Stimulated activated CD8-positive, alpha-beta memory T cell treated with anti-CD3 and anti-CD28 coated beads, Interleukin-12 subunit alpha, Interleukin-12 subunit beta, amount 100 ng/mL, for 4 hours (primary cell): ENCODE results near the gene BCL2L15.
"Not testable (repeated sequence)": the region's sequence is repeated elsewhere in the genome, so short reads cannot be mapped to it uniquely, and the experiment has no call there.

Experiments
- DNase-seq: peaks from one replicate; pipeline ENCODE4 v3.0.0-alpha.2; 2020; ENCODE audit warnings: low read depth

The BCL2L15 gene

GRCh38 chr1:113871597-113872113 is 15.7 kb downstream of the BCL2L15 start, which contains the start of gene PTPN22:
TSS of gene PTPN22 (minus strand) at chr1:113871712.
- DNase-seq, result peak; percentile 61

DNA sequence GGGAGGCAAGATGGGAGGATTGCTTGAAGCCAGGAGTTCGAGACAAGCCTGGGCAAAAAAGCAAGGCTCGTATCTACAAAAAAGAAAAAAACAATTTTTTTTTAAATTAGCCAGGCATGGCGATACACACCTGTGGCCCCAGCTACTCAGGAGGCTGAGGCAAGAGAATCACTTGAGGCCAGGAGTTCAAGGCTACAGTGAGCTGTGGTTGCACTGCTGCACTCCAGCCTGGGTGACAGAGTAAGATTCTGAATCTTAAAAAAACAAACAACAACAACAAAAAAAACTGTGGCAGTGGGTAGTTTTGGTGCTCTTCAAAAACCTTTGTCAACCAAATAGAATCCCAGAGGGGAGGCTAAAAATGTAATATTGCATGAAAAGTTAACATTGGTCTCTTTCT is 16.6 kb downstream of the BCL2L15 start:
- no peak for DNase-seq

GRCh38 chr1:113868387-113869083 is 18.8 kb downstream of the BCL2L15 start:
- no peak for DNase-seq

- no peak for DNase-seq
Observed at GRCh38 chr1:113861641-113862040, 25.7 kb downstream of the BCL2L15 start.

DNA sequence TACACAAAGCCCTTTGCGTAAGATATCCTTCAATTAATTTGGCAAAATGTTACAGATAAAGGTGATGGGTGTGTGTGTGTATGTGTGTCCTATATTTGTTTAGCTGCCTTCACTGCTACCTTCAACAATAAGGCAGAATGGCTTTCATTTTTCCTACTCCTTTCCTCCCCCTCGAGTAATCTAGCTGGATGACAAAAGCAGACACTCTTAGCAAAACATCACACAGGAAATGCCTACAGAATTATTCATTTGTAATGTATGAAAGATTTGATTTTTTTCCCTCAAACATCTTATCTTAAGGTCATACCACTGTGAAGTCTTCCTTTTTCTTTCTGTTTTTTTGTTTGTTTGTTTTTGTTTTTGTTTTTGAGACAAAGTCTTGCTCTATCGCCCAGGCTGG is 26.5 kb downstream of the BCL2L15 start:
- DNase-seq, result no peak

DNA sequence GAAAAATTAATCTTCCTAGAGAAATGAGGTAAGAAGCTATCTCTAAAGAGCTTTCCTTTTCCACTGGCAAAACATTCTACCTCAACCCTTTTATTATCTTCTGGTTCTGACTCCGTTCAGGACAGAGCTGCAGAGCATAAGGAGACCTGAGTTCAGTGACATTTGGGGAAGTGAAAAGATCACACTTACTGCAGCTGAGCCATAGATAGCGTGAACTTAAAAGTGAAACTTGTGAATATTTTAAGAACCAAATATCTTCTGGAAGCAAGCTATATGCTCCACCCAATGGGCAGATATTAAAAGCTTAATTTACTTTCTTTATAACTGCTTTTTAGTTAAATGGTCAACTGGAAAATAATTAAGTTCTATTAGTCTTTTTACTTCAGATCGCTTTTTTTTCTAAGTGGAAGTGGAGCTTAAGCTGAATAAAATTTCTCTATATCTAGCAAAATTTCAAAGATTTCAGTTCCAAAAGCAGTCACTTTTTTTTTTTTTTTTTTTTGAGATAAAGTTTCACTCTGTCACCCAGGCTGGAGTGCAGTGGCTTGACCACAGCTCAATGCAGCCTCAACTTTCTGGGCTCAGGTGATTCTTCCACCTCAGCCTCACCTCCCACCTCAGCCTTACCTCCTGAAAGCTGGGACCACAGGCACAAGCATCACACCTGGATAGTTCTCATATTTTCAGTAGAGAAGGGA is 27.8 kb downstream of the BCL2L15 start:
- DNase-seq, result no peak

GRCh38 chr1:113858982-113859381 is 28.4 kb downstream of the BCL2L15 start:
- DNase-seq, result no peak

DNA sequence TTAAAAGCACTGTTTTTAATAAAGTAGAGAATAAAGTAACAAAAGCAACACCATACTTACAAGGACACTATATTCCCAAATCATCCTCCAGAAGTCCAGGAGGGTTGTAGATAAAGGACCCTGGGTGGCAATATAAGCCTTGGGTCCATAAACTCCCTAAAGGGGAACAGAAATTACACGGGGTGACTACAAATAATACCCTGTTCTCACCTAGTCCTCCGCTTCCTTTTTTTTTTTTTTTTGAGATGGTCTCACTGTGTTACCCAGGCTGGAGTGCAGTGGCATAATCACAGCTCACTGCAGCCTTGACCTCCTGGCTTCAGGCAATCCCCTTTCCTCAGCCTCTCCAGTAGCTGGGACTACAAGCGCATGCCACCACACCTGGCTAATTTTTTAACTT is 29.0 kb downstream of the BCL2L15 start:
- no peak for DNase-seq

DNA sequence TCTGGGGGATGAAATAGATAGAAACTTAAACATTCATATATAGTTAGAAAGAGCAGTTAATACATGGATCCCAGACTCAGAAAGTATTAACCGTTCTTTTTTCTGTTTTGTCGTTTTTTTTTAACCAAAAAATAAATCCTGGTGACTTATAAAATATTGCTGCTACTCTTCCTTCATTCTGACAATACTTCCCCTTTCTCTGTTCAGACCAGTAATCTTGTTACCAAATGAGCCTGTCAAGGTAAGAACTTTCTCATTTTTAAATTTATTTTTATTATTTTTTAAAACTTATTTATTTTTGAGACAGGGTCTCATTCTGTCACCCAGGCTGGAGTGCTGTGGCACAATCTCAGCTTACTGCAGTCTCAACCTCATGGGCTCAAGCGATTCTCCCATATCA is 29.6 kb downstream of the BCL2L15 start:
- no peak for DNase-seq

DNA sequence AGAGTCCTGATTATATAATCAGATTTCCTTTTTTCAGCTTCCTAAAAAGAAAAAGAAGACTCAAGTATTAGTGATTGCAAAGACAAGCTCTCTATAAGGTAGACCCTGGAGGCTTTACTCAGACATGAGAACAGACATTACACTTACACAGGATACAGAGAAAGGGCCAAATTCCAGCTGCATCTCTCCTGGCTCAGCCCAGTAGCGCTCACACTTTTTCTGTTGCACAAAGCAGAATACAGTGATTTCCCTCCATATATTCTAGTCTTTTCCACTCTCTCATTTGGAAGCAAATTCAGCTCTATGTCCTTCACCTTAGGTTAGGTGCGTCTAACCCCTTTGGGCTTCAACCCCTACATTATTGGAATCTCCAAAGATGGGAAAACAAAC is 31.0 kb downstream of the BCL2L15 start:
- DNase-seq, result no peak

DNA sequence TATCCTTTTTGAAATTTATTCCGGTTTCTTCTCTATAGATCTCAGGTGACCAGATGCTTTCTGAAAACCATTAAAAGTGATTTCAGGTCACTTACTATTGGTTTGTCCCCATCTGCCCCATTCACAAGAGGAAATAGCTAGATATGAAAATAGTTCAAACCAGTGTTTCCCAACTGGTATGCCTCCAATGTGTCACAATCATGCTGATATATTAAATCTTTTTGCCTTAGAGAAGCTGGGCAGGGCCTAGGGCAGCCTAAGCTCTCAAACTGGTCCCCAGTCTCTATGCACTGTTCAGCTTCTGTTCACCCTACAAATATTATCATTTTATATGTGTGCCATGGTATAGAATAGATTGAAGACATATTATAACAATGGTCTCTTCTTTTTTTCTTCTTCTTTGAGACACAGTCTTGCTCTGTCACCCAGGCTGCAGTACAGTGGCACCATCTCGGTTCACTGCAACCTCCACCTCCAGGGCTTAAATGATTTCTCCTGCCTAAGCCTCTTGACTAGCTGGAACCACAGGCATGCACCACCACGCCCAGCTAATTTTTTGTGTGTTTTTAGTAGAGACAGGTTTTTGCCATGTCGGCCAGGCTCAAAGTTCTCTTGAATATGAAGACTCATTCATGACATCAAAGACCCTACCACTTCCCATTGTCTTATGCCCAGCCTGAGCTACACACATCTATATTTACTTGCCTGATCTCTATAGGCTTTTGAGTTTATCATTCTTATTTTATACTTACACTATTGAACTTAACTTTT is 31.6 kb downstream of the BCL2L15 start:
- no peak for DNase-seq

- DNase-seq, result no peak
Observed at GRCh38 chr1:113854234-113854633, 33.1 kb downstream of the BCL2L15 start.

DNA sequence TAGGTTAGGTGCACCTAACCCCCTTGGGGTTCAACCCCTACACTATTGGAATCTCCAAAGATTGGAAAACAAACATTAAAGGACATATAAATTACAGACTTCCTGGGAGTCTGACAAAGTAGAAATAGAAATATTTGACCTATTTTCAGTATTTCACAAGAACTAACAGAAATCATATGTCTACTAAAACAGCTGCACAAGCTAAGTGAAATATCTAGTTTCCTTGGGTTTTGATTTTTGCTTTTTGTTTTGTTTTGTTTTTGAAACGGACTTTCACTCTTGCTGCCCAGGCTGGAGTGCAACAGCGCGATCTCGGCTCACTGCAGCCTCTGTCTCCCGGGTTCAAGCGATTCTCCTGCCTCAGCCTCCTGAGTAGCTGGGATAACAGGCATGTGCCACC is 34.7 kb downstream of the BCL2L15 start:
- not testable (repeated sequence) for DNase-seq

- no peak for DNase-seq
Observed at GRCh38 chr1:113850127-113850796, 37.1 kb downstream of the BCL2L15 start.

GRCh38 chr1:113849072-113849471 is 38.3 kb downstream of the BCL2L15 start:
- DNase-seq, result no peak

- DNase-seq, result no peak
Observed at GRCh38 chr1:113846391-113847035, 40.9 kb downstream of the BCL2L15 start.

- no peak for DNase-seq
Observed at GRCh38 chr1:113836534-113836933, 50.8 kb downstream of the BCL2L15 start.

DNA sequence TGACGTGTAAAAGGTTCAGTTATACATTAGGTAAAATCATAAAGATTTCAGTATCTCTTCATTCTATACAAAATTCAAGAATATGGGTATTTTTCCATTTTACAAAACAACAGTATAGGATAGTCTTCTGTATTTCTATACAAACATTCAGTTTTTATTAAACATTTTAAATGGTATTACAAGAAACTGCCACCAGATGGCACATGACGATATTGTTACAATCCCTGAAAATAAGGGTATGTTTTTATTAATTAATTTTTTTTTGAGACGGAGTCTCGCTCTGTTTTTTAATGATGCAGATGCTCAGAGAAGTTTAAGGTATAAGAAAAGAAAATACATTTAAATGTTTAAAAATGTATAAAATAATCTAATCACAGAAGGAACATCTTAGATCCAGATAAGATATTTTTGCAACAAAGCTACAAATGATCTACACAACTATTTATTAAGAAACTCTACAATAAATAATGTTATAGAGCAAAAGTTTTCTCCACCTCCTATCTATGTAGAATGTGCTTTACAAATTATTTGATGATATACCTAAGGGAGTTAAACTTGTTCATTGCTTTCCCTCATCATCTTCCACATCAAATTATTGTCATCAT is 51.6 kb downstream of the BCL2L15 start:
- no peak for DNase-seq

DNA sequence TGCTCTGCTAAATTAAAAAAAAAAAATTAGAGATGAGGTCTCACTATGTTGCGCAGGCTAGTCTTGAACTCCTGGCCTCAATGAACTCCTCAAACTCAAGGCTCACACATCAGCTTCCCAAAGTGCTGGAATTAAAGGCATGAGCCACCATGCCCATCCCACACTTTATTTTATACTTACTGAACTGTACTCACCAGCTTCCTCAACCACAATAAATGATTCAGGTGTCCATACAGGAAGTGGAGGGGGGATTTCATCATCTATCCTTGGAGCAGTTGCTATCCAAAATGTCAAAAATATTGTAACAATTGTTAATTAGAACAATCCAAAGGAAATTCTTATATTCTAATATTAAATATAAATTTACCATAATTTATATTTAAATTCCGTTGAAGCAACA is 52.7 kb downstream of the BCL2L15 start:
- DNase-seq, result no peak
